Measurements from ENCODE around the gene BRMS1. TPM values are rescaled to one million over a fixed set of nuclear protein-coding genes. Genes with fewer than 3 reads are reported as not detected.
A peak's percentile ranks its signal among the peaks of the same experiment; 100 is the strongest.
"Not testable (repeated sequence)": the region's sequence is repeated elsewhere in the genome, so short reads cannot be mapped to it uniquely, and the experiment has no call there.

The BRMS1 gene
- polyA plus RNA-seq, 3 donors = 33.5 to 40.2 (median 36.4) TPM

DNA sequence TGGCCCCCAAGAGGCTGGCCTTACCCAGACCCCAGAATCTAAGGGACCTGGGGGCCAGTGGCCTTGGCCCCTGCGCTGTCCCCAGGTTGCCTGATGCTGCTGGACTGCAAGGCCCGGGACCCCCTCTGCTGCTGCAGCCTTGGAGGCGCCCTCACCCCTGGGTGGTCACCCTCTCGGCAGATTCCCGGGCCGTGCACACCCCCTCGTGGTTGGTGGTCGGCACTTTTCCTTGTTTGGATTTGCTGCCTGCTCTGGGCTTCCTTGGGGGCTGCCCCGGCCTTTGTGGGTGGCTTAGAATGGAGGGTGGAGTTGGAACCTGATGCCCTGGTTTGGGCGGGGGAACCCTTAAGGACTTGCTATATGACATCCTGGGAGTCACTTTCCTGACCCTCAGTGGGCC lies 14.0 kb downstream of the BRMS1 start:
- H3K27ac ChIP-seq (ENCODE audit: low read depth, low read length) = no peak overlapping the region
- WGBS, 3 donors = 59 to 72% (median 63%) methylated on average over 10 of the region's 10 CpGs

DNA sequence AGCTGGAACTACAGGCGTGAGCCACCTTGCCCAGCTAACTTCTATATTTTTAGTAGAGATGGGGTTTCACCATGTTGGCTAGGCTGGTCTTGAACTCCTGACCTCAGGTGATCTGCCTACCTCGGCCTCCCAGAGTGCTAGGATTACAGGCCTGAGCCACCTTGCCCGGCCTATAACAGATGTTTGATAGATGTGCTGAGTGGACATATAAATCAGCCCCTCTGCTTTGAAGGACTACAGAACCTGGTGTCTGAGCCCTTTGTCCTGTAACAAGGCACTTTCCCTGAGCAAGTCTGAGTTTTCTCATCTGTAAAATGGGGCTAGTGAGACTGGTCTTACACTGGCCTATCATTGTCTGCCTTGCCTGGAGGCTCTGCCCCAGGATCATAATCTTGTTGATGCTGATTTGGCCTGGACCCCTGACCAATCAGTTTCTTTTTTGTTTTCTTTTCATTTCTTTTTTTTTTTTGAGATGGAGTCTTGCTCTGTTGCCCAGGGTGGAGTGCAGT lies 15.7 kb downstream of the BRMS1 start:
- 80 to 90% (median 89%) methylated on average over 3 of the region's 3 CpGs for WGBS, 3 donors

DNA sequence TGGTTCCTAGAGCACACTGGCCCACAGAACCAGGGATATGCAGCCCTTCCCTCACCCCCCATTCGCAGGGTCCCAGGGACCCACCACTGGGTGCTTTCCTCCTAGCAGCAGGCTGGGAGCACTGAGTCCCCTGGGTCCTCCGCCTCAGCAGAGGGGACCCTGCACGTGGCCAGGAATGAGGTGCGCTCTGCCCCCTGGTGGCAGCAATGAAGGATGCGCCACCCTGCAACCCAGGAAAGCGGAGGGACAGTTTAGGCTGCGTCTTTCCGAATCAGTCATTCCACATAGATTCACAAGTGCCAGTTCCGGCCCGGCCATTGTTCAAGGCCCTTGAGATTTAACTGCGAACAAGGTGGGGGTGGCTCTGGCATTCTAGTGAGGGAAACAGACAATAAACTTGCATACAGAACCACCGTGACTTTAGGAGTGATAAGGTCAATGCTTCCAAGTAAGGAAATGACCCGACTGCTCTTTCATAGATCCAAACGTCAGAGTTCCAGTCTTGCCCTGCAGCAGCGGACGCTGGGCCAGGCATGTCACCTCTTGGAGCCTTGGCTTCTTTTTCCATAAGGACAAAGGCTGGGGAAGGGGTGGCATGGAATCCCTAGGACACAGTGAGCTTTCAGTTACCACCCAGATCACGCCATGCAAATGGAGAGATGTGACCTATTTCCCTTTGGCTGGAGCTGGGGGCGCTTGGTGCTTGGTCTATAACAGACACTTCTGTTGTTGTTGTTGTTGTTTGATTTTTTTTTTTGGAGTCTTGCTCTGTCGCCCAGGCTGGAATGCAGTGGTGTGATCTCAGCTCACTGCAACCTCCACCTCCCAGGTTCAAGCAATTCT lies 16.4 kb downstream of the BRMS1 start:
- 10 to 13% (median 12%) methylated on average over 19 of the region's 19 CpGs for WGBS, 3 donors
- H3K27ac ChIP-seq (ENCODE audit: low read depth, low read length) = no peak overlapping the region

More for the DNA sequence above, 15.7 kb downstream of the BRMS1 start:
- no peak overlapping the region for H3K27ac ChIP-seq (ENCODE audit: low read depth, low read length)

DNA sequence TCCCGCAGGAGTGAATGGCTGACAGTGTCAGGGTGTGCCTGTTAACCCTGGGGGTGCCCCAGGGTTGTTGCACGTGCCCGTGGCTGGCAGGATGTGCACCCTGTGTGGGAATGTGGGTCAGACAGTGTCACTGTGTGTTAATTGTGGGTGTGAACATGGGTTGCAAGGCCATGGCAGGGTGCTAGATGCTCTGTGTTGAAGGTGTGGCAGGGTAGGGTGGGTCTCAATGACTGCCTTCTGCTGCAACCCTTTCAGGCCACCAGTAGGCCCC lies 16.9 kb downstream of the BRMS1 start:
- 46 to 71% (median 61%) methylated on average over 3 of the region's 3 CpGs for WGBS, 3 donors
- H3K27ac ChIP-seq (ENCODE audit: low read depth, low read length) = no peak overlapping the region

DNA sequence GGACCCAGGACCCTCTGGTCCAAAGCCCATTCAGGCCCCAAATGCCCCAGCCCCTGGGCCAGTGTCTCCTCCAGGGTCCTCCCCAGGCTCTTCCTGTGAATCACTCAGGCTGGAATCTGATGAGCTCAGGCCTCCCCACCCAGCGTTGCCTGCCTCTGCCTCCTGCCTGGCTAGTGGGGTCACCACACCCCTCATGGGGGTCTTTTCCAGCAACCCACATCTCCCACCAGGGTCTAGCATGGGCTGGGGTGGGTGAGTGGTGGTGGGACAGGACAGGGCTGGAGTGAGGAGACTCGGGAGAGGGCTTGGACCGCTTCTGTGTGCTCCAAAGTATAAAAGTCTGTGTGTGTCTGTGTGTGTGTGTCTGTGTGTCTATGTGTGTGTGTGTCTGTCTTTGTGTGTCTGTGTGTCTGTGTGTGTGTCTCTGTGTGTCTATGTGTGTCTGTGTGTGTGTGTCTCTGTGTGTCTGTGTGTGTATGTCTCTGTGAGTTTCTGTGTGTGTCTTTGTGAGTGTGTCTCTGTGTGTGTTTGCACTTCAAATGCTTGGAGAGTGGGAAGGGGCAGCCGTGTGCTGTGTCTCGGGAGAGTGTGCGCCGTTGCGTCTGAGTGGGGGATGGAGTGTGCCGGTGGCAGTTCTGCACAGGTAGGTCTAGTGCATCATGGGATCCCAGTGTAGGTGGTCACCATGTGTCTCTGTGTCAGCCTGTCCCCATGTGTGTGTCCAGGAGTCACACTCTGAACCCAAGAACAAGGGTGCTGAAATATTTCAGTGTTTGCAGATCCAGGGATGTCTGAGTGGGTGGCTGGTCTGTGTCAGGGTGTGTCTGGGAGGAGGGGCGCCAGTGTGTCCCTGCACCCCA lies 17.5 kb downstream of the BRMS1 start:
- H3K27ac ChIP-seq (ENCODE audit: low read depth, low read length) = peak overlapping the region; percentile 48
- 60 to 78% (median 67%) methylated on average over 10 of the region's 10 CpGs for WGBS, 3 donors

DNA sequence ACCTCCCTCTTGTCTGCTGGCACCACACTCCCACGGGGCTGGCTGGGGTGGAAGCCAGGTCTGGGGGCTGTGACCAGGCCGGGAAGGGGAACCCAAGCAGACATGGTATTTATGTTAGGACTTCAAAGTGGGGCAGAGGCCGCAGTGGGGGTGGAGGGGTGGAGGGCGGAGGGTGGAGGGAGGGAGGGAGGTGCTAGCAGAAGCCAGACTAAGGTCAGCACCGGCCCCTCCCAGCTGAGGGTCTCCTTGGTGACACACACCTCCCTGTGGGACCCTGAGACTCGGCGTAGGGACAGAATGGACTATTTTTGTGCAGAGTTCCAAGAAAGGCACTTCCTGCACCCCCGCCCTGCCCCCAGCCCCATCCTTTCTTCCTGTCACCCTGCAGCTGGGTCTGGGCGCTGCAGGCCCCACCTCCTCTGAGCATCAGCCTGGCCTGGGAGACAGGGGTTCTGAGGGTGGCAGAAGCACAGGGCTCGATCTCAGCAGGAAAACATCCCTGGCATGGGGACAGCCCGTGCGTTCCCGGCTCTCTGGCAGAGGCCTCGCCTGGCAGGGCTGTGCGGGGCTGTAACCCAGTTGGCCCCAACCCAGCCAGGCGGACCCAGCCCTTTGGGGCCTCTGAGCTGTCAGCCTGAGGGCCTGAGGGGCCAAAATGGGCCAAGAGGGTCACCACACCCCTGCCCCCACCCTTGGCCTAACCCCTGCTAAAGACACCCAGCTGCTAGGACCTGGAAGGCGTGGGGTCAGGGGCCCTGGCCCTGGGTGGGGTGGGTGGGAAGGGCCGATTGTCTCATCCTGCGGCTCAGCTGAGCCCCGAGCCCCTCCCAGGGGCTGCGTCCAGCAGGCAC lies 18.4 kb downstream of the BRMS1 start:
- H3K27ac ChIP-seq (ENCODE audit: low read depth, low read length) = peak overlapping the region; percentile 74
- WGBS, 3 donors = 37 to 59% (median 42%) methylated on average over 19 to 21 of the region's 21 CpGs

DNA sequence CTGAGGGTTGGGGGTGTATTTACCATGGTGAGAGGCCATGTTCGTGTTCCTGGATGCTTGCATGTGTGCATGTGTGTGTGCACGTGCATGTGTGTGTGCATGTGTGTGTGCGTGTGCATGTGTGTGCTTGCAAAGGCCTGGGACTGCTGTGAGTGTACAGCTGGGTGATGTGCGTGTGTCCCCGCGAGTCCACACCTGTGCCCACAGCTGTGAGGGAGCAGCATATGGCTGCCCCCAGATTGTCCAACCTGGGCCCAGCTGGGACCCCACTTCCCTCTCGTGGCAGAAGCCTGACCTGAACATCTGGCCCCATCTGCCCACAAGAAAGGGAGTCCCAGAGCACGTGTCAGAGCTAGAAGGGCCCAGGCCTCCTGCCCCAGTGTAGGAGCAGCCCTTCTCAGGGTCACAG lies 19.6 kb downstream of the BRMS1 start:
- no peak overlapping the region for H3K27ac ChIP-seq (ENCODE audit: low read depth, low read length)
- WGBS, 3 donors = 73 to 76% (median 74%) methylated on average over 8 of the region's 8 CpGs

DNA sequence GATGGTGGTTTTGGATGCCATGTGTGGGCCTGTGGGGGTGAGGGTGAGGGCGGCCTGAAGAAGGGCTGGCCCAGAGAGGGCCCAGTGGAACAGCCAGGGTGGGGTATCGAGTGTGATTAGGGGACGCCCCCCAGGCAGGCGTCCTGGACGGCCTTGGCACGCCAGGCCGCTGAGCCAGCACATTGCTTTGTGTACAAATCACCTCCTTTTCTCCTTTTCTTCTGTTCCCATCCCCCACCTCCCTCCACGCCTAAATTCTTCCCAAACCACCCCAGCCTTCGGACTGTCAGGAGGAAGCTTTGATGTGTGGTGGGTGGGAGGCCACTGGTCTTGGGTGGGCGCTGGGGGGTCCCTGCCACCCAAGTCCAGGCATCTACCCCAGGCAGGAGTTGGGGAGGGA lies 20.2 kb downstream of the BRMS1 start:
- WGBS, 3 donors = 52 to 68% (median 63%) methylated on average over 8 to 10 of the region's 10 CpGs
- H3K27ac ChIP-seq (ENCODE audit: low read depth, low read length) = no peak overlapping the region

DNA sequence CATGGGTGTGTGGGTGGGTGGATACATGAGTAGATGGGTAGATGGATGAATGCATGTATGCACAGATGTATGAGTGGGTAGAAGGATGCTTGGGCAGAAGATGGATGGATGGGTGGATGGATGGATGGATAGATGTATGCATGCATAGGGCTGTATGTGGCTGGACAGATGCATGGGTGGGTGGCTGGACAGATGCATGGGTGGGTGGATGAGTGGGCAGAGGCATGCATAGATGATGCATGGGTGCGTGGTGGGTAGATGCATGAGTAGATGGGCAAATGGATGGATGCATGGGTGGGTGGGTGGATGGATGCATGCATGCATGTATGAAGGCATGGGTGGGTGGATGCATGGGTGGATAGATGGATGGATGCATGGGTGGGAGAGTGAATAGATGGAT lies 21.2 kb downstream of the BRMS1 start:
- WGBS, 3 donors = 95 to 100% (median 100%) methylated on average over 1 of the region's 1 CpG
- H3K27ac ChIP-seq (ENCODE audit: low read depth, low read length) = no peak overlapping the region

DNA sequence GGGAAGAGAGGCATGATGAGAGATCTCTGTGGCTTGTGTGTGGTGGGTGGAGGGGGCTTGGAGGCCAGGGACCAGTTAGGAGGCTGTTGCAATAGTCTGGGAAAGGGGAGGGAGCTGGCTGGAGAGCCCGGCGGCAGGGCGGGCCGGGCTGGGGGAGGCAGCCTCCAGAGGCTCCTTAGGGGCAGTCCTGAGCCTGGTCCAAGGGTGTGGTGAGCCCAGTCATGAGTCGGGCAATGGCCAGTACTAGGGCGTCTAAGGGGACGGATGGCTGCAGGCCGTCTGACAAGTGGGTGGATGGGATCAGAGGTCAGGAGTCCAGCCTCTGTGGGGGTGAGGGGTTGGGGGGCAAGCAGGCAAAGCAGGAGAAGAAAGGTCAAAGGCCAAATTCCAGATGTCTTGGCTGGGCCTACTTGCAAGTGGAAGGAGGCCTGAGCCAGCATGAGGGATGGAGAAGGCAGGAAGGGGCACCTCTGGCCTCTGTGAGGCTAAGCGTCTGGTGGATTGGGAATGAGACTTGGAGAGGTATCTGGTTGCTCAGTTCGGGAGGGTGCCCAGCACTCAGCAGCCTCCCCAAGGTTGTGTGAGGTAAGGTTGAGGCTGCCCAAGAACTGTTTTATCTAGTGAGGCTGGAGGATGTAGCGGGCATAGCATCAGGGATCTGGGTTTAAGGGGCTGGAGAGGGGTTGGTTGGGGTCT lies 22.0 kb downstream of the BRMS1 start:
- H3K27ac ChIP-seq (ENCODE audit: low read depth, low read length) = no peak overlapping the region
- WGBS, 3 donors = 62 to 78% (median 64%) methylated on average over 11 of the region's 11 CpGs

DNA sequence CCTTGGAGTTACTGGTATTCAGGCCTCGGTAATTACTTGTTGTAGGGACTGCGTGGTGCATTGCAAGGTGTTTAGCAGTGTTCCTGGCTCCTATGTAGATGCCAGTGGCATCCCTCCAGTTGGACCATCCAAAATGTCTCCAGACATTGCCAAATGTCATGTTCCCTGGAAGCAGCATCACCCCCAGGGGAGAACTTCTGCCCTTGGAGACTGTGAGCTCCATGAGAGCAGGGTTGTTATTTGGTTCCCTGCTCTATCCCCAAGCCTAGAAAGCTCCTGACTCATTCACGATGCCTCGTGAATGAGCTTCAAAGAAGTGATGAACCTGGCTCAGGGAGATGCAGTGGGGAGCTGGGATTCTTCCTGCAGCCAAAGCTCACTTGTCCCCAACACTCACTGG lies 23.3 kb downstream of the BRMS1 start:
- 67 to 80% (median 76%) methylated on average over 4 of the region's 4 CpGs for WGBS, 3 donors
- H3K27ac ChIP-seq (ENCODE audit: low read depth, low read length) = no peak overlapping the region

DNA sequence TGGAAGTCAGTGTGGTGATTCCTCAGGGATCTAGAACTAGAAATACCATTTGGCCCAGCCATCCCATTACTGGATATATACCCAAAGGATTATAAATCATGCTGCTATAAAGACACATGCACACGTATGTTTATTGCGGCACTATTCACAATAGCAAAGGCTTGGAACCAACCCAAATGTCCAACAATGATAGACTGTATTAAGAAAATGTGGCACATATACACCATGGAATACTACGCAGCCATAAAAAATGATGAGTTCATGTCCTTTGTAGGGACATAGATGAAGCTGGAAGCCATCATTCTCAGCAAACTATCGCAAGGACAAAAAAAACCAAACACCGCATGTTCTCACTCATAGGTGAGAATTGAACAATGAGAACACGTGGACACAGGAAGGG lies 24.2 kb downstream of the BRMS1 start:
- H3K27ac ChIP-seq (ENCODE audit: low read depth, low read length) = not testable (repeated sequence)
- 84 to 96% (median 89%) methylated on average over 6 of the region's 6 CpGs for WGBS, 3 donors

DNA sequence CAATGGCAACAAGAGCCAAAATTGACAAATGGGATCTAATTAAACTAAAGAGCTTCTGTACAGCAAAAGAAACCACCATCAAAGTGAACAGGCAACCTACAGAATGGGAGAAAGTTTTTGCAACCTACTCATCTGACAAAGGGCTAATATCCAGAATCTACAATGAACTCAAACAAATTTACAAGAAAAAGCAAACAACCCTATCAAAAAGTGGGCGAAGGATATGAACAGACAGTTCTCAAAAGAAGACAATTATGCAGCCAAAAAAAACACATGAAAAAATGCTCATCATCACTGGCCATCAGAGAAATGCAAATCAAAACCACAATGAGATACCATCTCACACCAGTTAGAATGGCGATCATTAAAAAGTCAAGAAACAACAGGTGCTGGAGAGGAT lies 24.6 kb downstream of the BRMS1 start:
- not testable (repeated sequence) for H3K27ac ChIP-seq (ENCODE audit: low read depth, low read length)
- WGBS, 3 donors = 67 to 99% (median 91%) methylated on average over 1 to 2 of the region's 2 CpGs

DNA sequence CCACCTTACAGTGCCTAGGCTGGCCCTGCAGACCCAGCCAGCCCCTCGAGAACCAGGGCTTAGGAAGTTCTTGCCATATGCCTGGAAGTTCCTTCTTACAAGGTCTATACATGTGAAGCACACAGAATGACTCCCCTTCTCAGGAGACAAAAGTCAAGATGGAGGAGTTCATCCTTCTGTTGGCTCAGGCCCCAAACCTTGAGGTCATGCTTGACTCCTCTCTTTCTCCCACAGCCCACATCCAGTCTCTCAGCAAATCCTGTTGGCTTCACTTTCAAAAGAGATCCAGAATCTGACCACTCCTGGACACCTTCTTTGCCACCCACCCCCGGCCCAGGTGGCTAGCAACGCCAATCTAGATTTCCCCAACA lies 26.3 kb downstream of the BRMS1 start:
- no peak overlapping the region for H3K27ac ChIP-seq (ENCODE audit: low read depth, low read length)
- WGBS, 3 donors = 39 to 76% (median 48%) methylated on average over 3 of the region's 3 CpGs

DNA sequence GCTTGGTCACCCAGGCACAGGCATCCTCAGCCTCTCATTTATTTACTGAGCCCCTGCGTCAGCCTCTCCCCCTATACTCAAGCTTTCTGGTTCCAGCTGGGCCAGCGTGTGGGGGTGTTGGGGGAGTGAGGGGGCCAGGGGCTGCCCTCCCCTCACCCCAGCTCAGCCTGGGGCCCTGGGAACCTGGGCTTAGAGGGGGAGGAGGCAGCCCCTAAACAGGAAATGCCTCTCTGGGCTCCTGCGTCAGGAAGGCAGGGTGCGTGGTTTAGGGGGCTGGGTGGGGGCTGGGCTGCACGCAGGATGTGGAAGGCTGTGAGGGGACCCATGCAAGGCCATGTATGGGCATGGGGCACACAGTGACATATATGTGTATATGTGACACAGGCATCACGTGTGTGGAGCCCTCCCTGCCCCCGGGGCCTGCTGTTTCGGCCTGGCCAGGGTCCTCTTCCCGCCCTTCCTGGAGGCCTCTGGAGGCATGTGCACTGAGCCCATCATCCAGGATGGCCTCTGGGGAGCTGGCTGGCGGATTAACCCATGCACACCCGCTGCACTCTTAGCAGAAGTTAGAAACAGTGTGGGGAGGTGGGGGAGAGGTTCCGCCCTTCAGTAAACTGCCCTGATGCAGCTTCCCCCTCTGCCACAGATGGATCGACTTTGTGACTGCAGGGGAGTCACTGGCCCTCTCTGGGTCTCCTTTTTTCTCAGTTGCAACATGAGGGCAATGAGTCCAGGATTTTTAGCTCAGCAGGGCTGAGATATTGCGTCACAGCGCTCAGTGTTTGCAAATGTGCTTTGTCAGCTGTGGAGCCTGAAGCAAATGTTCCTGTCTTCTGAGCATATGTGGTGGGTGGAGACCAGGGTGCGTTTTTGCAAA lies 26.9 kb downstream of the BRMS1 start:
- H3K27ac ChIP-seq (ENCODE audit: low read depth, low read length) = peak overlapping the region; percentile 20
- 13 to 43% (median 15%) methylated on average over 15 to 16 of the region's 16 CpGs for WGBS, 3 donors

DNA sequence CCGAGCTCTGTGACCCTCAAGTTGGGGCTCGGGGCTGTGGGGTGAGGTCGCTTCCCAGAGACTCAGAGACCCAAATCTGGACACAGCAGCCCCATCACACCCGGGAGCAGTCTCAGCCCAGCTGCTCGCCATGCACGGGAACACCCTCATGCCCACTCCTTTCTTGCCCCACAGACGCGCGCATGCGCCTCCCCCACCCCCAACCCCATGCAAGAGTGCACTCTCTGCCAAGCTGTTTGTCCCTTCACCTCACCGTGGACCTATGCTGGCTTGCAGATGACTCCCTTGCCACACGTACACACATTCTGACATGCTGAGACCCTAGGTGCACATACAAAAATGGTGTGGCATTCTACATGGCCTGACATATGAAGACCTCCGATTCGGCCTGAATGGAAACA lies 27.6 kb downstream of the BRMS1 start:
- WGBS, 3 donors = 3 to 37% (median 5%) methylated on average over 12 to 14 of the region's 14 CpGs
- H3K27ac ChIP-seq (ENCODE audit: low read depth, low read length) = peak overlapping the region; percentile 72

DNA sequence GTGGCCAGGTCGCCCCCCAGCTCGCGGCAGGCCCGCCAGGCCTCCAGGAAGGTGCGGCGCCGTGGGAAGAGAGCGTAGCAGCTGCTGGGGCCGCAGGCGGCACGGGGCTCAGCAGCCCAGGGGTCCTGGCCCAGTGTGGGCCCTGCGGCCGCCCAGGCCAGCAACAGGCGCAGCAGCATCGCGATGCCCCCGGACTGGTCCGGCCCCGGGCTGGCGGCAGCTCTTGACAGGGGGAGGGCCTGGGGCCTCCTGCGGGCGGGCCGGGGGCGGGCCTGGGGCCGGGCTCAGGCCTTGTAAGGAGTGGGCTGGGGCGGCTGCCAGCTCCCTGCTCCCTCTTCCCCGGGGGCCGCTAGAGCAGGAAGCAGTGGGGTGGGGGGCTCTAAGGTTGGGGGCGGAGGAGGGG lies 28.1 kb downstream of the BRMS1 start, which contains the start of gene CD248:
CD248 (minus strand) TSS at position 196 of the 403 bp plus-strand sequence; CDS start at position 179, 17 bp downstream.
- H3K27ac ChIP-seq (ENCODE audit: low read depth, low read length) = peak within 1 kb of the TSS; percentile 72
- WGBS, 3 donors = 11 to 30% (median 13%) methylated on average over 19 to 29 of the region's 29 CpGs
